Activated CD8-positive, alpha-beta memory T cell treated with anti-CD3 and anti-CD28 coated beads, Interleukin-2, amount 50 U/mL, for 4 hours (primary cell): ENCODE measurements around the gene PCNX3.

Experiments
- DNase-seq: peaks from one replicate; pipeline ENCODE4 v3.0.0-alpha.2; 2020

Gene PCNX3

GRCh38 chr11:65615229-65615949 is at the start of gene PCNX3:
PCNX3 (plus strand) TSS chr11:65615776; CDS start chr11:65616312, 536 bp downstream.
- peak; percentile 99 for DNase-seq

GRCh38 chr11:65569164-65569972 is 46.2 kb upstream of the PCNX3 start:
- DNase-seq = no peak

- peak; percentile 98 for DNase-seq
These were observed 45.3 kb upstream of the PCNX3 start, which contains the start of gene ZNRD2 for GRCh38 chr11:65569973-65570918. ZNRD2 (plus strand) TSS chr11:65570477; CDS start chr11:65570492, 15 bp downstream.

- no peak for DNase-seq
These were observed 44.2 kb upstream of the PCNX3 start for GRCh38 chr11:65571420-65571819.

GRCh38 chr11:65571940-65572339 is 43.6 kb upstream of the PCNX3 start:
- no peak for DNase-seq

GRCh38 chr11:65572356-65573051 is 43.1 kb upstream of the PCNX3 start, which contains the start of gene FAM89B:
FAM89B (plus strand) TSS chr11:65572538; CDS start chr11:65572670, 132 bp downstream.
- peak; percentile 89 for DNase-seq

- no peak for DNase-seq
These were observed 42.0 kb upstream of the PCNX3 start for GRCh38 chr11:65573391-65574079.

- DNase-seq = peak; percentile 83
These were observed 41.3 kb upstream of the PCNX3 start for GRCh38 chr11:65574109-65574810.

- no peak for DNase-seq
These were observed 40.6 kb upstream of the PCNX3 start for GRCh38 chr11:65574811-65575567.

- peak; percentile 72 for DNase-seq
These were observed 39.9 kb upstream of the PCNX3 start, which contains the start of gene EHBP1L1 for GRCh38 chr11:65575568-65576231. EHBP1L1 (plus strand) TSS chr11:65576053; CDS start chr11:65576303, 250 bp downstream.

- peak; percentile 29 for DNase-seq
These were observed 39.2 kb upstream of the PCNX3 start for GRCh38 chr11:65576232-65576866.

GRCh38 chr11:65576867-65577755 is 38.5 kb upstream of the PCNX3 start:
- DNase-seq = peak; percentile 40

GRCh38 chr11:65577756-65578109 is 37.8 kb upstream of the PCNX3 start:
- DNase-seq = no peak

- DNase-seq = no peak
These were observed 37.4 kb upstream of the PCNX3 start for GRCh38 chr11:65578134-65578533.

- no peak for DNase-seq
These were observed 36.9 kb upstream of the PCNX3 start for GRCh38 chr11:65578667-65579066.

- DNase-seq = no peak
These were observed 36.3 kb upstream of the PCNX3 start for GRCh38 chr11:65579291-65579690.

- no peak for DNase-seq
These were observed 35.4 kb upstream of the PCNX3 start for GRCh38 chr11:65580031-65580692.
